ENCODE measurements around the gene ZNF692. TPM values are rescaled to one million over a fixed set of nuclear protein-coding genes. Genes with fewer than 3 reads are reported as not detected.
A peak's percentile ranks its signal among the peaks of the same experiment; 100 is the strongest.

The ZNF692 gene
- total RNA-seq, 1 experiment from 2014 or later: 40.1 TPM

- H2BK5ac ChIP-seq (ENCODE audit: insufficient read length, low read length): no peak overlapping the region
- no peak overlapping the region for H4K91ac ChIP-seq (ENCODE audit: insufficient read length, low read depth, low read length)
- H2AFZ ChIP-seq (ENCODE audit: low read length): no peak overlapping the region
- H4K8ac ChIP-seq (replicated peaks; ENCODE audit: insufficient read length, low read depth, low read length): no peak overlapping the region
- H3K9me3 ChIP-seq (ENCODE audit: control insufficient read depth, low read depth, low read length): no peaks in the 10 kb centered on the region
- no peak overlapping the region for H4K5ac ChIP-seq (ENCODE audit: insufficient read length, low read depth, low read length)
- H2BK12ac ChIP-seq (ENCODE audit: insufficient read length, low read depth, low read length): no peak overlapping the region
- no peaks in the 10 kb centered on the region; the same call in 1 of the 2 replicates for H3K27me3 ChIP-seq (ENCODE audit: insufficient read depth, low read length)
- H3K79me2 ChIP-seq (ENCODE audit: insufficient read depth, low read length): no peaks in the 10 kb centered on the region
- H3K4me1 Mint-ChIP-seq: peaks cover 22 to 26% of the 10 kb centered on the region in 2 experiments
- H3T11ph ChIP-seq (ENCODE audit: low read length): no peak overlapping the region
- peaks cover 48% of the 10 kb centered on the region for H3K27me3 Mint-ChIP-seq (ENCODE audit: low read depth)
- H3K4me3 Mint-ChIP-seq: peak overlapping the region; percentile 87 to 92
- H3K36me3 Mint-ChIP-seq (ENCODE audit: insufficient read depth in 1 of 3, low read depth in 3 of 3): peaks cover 0 to 17% (median 15%) of the 10 kb centered on the region in 3 experiments; a peak in 6 of 7 replicates
- no peak overlapping the region; a peak in 1 of 7 replicates for H3K27ac Mint-ChIP-seq
- H3K9ac ChIP-seq (ENCODE audit: extremely low read depth, insufficient read length, low read length): no peak overlapping the region
- H2BK20ac ChIP-seq (ENCODE audit: low read depth, low read length, poor library complexity, severe bottlenecking): no peak overlapping the region
- no peak overlapping the region for H3K14ac ChIP-seq (ENCODE audit: insufficient read depth, low read length)
- no peaks in the 10 kb centered on the region for H3K79me1 ChIP-seq (ENCODE audit: insufficient read depth, low read depth, low read length, poor library complexity, severe bottlenecking)
- no peak overlapping the region for H3K18ac ChIP-seq (ENCODE audit: insufficient read length, low read depth, low read length)
- no peak for DNase-seq
- TF ChIP-seq CTCF (conservative IDR thresholded peaks at IDR 0.05): no peak
- H3K4ac ChIP-seq (ENCODE audit: low read depth, low read length): no peak overlapping the region
- H4K20me1 ChIP-seq (ENCODE audit: control insufficient read depth, insufficient read depth, insufficient read length): no peaks in the 10 kb centered on the region
- H3K23ac ChIP-seq (ENCODE audit: insufficient read length, low read depth, low read length): no peak overlapping the region
- no peak overlapping the region for H3K56ac ChIP-seq (ENCODE audit: insufficient read length, low read depth, low read length)
- no CpG with 5 or more reads among the region's 4 CpGs for WGBS (ENCODE audit: extremely low coverage, insufficient read length, low lambda C conversion rate)
- H3K23me2 ChIP-seq (ENCODE audit: insufficient read length, low read depth, low read length, poor library complexity, severe bottlenecking): peaks cover 24% of the 10 kb centered on the region
- H3K4me1 ChIP-seq (ENCODE audit: insufficient read depth, low read length): no peaks in the 10 kb centered on the region
- H3K27ac ChIP-seq (ENCODE audit: insufficient read length, low read depth, low read length): no peak overlapping the region
- no peak overlapping the region for H2AK5ac ChIP-seq (ENCODE audit: insufficient read length, low read length)
- no peak overlapping the region for H3K4me2 ChIP-seq (ENCODE audit: insufficient read depth, insufficient read length, low read length)
- no peak overlapping the region for H2BK120ac ChIP-seq (ENCODE audit: low read depth, low read length, poor library complexity, severe bottlenecking)
- H2BK15ac ChIP-seq (ENCODE audit: low read depth, low read length): no peak overlapping the region
- H3K9me3 Mint-ChIP-seq: peaks cover 0 to 2% of the 10 kb centered on the region in 2 experiments; a peak in 2 of 5 replicates
Measured at GRCh38 chr1:248860007-248860406, 1.1 kb upstream of the ZNF692 start.

Measured in H9 (cell line).